ENCODE data around the gene AARS2. TPM values are rescaled to one million over a fixed set of nuclear protein-coding genes. Genes with fewer than 3 reads are reported as not detected.

AARS2 gene
- total and polyA plus RNA-seq, 9 of the 15 experiments (the other 6 are each of a cell fraction or from before 2014, with no cell fraction given) = 0.97 to 34.0 (median 18.3) TPM

DNA sequence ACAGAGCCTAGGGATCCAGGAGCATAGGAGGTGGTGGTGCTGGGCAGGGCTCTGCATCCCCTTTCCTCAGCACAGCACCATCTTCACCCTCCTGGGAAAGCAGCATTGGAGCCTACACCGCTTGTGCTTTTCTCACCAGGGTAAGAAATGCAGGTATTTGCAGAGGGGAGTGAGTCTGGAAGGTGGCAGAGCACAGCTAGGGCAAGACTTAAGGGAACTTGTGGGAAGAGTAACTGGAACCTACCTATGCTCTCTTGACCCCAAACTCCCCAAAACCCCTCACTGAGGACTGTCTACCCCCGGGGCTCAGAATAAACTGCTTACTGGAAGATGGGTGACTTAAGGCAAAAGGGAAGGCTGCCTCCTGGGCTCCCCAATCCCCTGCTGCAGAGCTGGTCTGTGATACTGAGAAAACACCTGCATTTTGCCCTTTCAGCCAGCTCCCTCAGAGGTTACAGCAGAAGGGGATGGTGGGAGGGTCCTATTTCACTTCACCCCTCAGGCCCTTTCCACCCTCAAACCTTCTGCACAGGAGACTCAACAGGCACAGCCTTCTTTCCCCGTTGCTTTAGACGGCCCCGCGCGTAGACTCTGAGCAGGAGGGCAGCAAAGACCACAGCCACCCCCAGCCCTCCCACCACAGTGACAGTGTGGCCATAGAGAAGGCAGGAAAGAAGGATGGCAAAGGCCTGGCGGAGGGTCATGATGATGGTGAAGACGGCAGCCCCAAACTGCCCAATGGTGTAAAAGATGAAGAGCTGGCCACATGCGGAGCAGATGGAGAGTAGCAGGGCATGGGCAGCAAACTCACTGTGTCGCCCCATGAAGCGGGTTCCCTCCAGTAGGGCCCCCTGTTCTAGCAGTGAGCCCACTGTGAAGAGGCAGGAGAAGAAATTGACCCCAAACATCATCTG is 58.7 kb downstream of the AARS2 start:
- H4K20me1 ChIP-seq (replicated peaks; ENCODE audit: control insufficient read depth, insufficient read depth, low read length) = peaks cover 68% of the 10 kb centered on the region
- H3K9ac ChIP-seq (ENCODE audit: insufficient read depth in 1 of 2, low read depth in 2 of 2, low read length in 2 of 2) = peak overlapping the region in 1 of 2 experiments; percentile 32; a peak in 1 of 4 replicates
- H3K36me3 ChIP-seq (ENCODE audit: control insufficient read depth, insufficient read depth, low read length) = peaks cover 82% of the 10 kb centered on the region
- in situ Hi-C loops (cut with MboI) = no loop called here
- peak overlapping the region; percentile 89 for H3K4me2 ChIP-seq (ENCODE audit: insufficient read depth, low read length)
- no TSS peak for BruUV-seq (replicated peaks)
- H3K4me1 ChIP-seq (replicated peaks in 1 of 2; ENCODE audit: control insufficient read depth in 2 of 2, insufficient read depth in 2 of 2, low read length in 2 of 2) = peaks cover 38 to 49% of the 10 kb centered on the region in 2 experiments
- peak in 2 of 4 experiments; percentile 45 to 54 for DNase-seq (ENCODE audit: extremely low read depth in 1 of 4, low spot score in 3 of 4)
- no peak overlapping the region for H2AFZ ChIP-seq (ENCODE audit: low read depth, low read length)
- POLR2A ChIA-PET = interaction anchor here (0.5 to 3.2 kb wide), 26 partner anchors 8 to 623 kb away, joined by 3 to 144 read pairs (median 4); partner anchors contain the start of genes AARS2, HSP90AB1 and SLC29A1
- no peaks in the 10 kb centered on the region for H3K27me3 ChIP-seq (ENCODE audit: control insufficient read depth in 2 of 2, insufficient read depth in 2 of 2, low read length in 2 of 2)
- no peak overlapping the region for H3K4me3 ChIP-seq
- H3K27ac ChIP-seq (ENCODE audit: extremely low read depth, low read depth, low read length) = peak overlapping the region; percentile 93; the same call in 2 of the 3 replicates
- peak; percentile 4 for ATAC-seq
- intact Hi-C loops (cut with micrococcal nuclease) = no loop called here
- no peaks in the 10 kb centered on the region for H3K9me3 ChIP-seq (replicated peaks; ENCODE audit: control insufficient read depth, insufficient read depth, low read depth, low read length)
- CTCF ChIA-PET (ENCODE audit: low intra/inter-chr PET ratio) = interaction anchor here (0.8 to 1.5 kb wide), 3 partner anchors 12 to 158 kb away, joined by 3 to 7 read pairs (median 5); no protein-coding TSS in a partner anchor
- 76% methylated on average over 12 of the region's 12 CpGs for WGBS (ENCODE audit: insufficient coverage, low coverage, missing lambda C conversion rate)
- no peak for FAIRE-seq
- H3K9me1 ChIP-seq (ENCODE audit: control insufficient read depth, insufficient read depth, low read length) = peaks cover 24% of the 10 kb centered on the region
- peaks cover 53% of the 10 kb centered on the region for H3K79me2 ChIP-seq (ENCODE audit: control insufficient read depth, insufficient read depth, low read length)
- no peak for TF ChIP-seq PHB2 (IDR thresholded peaks at IDR 0.05; ENCODE audit: low read depth)
- 0 out of 2 replicates have a peak, but pooled peaks have one; percentile 33 for TF ChIP-seq PURB (CRISPR knock-in tag; IDR thresholded peaks at IDR 0.05; ENCODE audit: low read depth)
- peak; percentile 94 for TF ChIP-seq POLR2A (conservative IDR thresholded peaks at IDR 0.05)
- TF ChIP-seq, protein P1, sequence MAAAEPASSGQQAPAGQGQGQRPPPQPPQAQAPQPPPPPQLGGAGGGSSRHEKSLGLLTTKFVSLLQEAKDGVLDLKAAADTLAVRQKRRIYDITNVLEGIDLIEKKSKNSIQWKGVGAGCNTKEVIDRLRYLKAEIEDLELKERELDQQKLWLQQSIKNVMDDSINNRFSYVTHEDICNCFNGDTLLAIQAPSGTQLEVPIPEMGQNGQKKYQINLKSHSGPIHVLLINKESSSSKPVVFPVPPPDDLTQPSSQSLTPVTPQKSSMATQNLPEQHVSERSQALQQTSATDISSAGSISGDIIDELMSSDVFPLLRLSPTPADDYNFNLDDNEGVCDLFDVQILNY (CRISPR knock-in tag; IDR thresholded peaks at IDR 0.05) = 0 out of 2 replicates have a peak, but pooled peaks have one; percentile 74
- TF ChIP-seq ZSCAN32 (CRISPR knock-in tag; IDR thresholded peaks at IDR 0.05) = peak; percentile 51; the same call in 1 of the 2 replicates
- TF ChIP-seq, protein P2, sequence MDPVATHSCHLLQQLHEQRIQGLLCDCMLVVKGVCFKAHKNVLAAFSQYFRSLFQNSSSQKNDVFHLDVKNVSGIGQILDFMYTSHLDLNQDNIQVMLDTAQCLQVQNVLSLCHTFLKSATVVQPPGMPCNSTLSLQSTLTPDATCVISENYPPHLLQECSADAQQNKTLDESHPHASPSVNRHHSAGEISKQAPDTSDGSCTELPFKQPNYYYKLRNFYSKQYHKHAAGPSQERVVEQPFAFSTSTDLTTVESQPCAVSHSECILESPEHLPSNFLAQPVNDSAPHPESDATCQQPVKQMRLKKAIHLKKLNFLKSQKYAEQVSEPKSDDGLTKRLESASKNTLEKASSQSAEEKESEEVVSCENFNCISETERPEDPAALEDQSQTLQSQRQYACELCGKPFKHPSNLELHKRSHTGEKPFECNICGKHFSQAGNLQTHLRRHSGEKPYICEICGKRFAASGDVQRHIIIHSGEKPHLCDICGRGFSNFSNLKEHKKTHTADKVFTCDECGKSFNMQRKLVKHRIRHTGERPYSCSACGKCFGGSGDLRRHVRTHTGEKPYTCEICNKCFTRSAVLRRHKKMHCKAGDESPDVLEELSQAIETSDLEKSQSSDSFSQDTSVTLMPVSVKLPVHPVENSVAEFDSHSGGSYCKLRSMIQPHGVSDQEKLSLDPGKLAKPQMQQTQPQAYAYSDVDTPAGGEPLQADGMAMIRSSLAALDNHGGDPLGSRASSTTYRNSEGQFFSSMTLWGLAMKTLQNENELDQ (CRISPR knock-in tag; IDR thresholded peaks at IDR 0.05; ENCODE audit: borderline replicate concordance) = no peak
- peak in 1 of 2 experiments; percentile 59; a peak in 1 of 4 replicates for TF ChIP-seq SIN3A (IDR thresholded peaks at IDR 0.05; ENCODE audit: borderline replicate concordance in 2 of 2, control insufficient read depth in 1 of 2, low read depth in 2 of 2, low read length in 2 of 2)
- TF ChIP-seq ZBED1 (IDR thresholded peaks at IDR 0.05) = peak; percentile 87; the same call in 1 of the 2 replicates
- TF ChIP-seq HDAC8 (tag; IDR thresholded peaks at IDR 0.05) = no peak
- TF ChIP-seq, protein P3, sequence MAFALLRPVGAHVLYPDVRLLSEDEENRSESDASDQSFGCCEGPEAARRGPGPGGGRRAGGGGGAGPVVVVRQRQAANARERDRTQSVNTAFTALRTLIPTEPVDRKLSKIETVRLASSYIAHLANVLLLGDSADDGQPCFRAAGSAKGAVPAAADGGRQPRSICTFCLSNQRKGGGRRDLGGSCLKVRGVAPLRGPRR (CRISPR knock-in tag; IDR thresholded peaks at IDR 0.05) = no peak
- no peak for TF ChIP-seq ZNF699 (CRISPR knock-in tag; IDR thresholded peaks at IDR 0.05; ENCODE audit: insufficient replicate concordance)
- TF ChIP-seq POLR2G (IDR thresholded peaks at IDR 0.05; ENCODE audit: low read depth, low read length) = peak; percentile 70
- TF ChIP-seq NFATC3 (IDR thresholded peaks at IDR 0.05) = 0 out of 2 replicates have a peak, but pooled peaks have one; percentile 11
- peak; percentile 59; the same call in 1 of the 2 replicates for TF ChIP-seq OTX1 (CRISPR knock-in tag; IDR thresholded peaks at IDR 0.05)
- TF ChIP-seq CREB1 (IDR thresholded peaks at IDR 0.05) = peak; percentile 26; the same call in 1 of the 2 replicates
- TF ChIP-seq CREB1 (CRISPR knock-in tag; IDR thresholded peaks at IDR 0.05) = no peak
- TF ChIP-seq TGIF2 (CRISPR knock-in tag; IDR thresholded peaks at IDR 0.05) = peak; percentile 52; the same call in 1 of the 2 replicates
